HG02759 (cell line): ENCODE data around the gene P2RX6.
"Not testable (repeated sequence)": the region's sequence is repeated elsewhere in the genome, so short reads cannot be mapped to it uniquely, and the experiment has no call there.

Experiments
- ATAC-seq: cut with Tn5 transposase; IDR thresholded peaks from one replicate; pipeline ENCODE4 v1.9.1; 2021; ENCODE audit warnings: mild to moderate bottlenecking, moderate library complexity; ENCODE audit not compliant: unreplicated experiment

The P2RX6 gene

DNA sequence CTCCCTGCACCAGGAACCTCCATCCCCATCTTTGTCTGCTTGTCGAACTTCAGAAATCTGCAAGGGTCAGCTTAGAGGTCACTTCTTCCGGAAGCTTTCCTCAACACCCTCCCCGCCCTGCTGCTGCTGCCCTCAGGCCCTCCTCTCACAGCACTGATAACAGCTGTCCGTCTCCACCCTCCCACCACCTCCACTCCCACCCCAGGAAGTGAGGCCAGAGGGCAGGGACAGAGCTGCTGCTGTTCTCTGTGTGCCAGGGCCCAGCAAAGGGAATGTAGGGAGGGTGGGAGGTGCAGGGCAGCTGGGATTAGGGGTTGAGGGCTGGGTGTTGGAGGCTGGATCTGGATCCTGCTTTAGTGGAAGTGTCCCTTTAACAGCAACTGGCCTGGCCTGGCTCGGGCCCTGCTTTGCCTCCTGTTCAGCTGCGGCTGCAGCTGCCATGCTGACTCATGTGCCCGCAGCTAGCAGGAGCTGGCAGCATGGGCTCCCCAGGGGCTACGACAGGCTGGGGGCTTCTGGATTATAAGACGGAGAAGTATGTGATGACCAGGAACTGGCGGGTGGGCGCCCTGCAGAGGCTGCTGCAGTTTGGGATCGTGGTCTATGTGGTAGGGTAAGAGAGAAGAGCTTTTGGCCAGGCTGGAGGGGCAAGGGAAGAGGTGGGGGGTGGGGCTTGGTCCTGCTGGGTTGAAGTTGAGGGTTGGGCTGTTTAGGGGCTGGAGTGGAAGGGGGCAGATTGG lies at the start of gene P2RX6:
P2RX6 (plus strand) TSS at position 440 of the 740 bp plus-strand sequence; CDS start at position 450, 10 bp downstream.
- ATAC-seq: no peak

DNA sequence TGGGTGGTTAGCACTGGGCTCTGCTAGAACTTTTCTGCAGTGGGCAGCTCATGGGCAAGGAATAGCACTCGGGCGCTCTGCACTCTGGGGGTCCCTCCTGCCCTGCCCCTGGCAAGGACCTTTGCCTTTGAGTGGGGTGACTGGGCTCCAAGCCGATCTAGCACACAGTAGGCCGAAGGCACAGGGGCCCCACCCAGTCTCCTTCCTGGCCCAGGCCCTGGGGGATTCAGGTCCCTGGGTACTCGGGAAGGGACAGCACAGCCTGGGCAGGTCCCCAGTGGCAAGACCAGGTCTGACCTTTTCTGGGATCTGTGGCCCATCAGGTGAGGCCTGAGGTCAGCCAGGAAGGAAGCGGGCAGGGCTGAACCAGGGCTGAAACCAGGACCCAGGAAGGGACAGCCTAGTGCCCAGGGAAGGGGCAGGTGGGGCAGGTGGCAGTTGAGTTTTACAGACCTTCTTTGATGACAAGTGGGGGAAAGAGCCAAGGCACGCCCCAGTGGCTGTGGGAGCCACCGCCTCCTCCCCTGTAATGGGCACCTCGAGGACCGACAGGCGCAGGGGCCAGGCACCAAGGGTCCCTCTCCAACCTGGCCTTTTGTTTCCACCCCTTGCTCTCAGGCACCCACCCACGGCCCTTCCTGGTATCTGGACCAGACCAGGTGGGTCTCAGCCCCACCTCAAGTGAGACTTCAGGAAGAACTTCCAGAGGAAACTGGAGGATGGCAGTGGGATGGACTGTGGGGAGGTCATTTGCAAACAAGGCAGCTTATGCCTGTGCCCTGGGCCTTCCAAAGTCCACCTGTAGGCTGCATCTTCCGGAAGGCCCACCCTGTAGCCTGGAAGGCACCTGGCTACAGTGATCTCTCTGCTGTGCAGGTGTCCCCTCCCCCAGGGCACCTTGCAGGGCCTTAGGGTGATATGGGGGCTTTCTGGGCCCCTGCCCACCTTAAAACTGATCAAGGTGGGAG lies 48.8 kb upstream of the P2RX6 start:
- no peak for ATAC-seq

- no peak for ATAC-seq
Observed at GRCh38 chr22:20966883-20967696, 47.9 kb upstream of the P2RX6 start, which contains the start of gene AIFM3. TSS of gene AIFM3 (plus strand) at chr22:20967255. CDS start at chr22:20967945, 690 bp downstream.

GRCh38 chr22:20967697-20968211 lies 47.2 kb upstream of the P2RX6 start:
- ATAC-seq: no peak

DNA sequence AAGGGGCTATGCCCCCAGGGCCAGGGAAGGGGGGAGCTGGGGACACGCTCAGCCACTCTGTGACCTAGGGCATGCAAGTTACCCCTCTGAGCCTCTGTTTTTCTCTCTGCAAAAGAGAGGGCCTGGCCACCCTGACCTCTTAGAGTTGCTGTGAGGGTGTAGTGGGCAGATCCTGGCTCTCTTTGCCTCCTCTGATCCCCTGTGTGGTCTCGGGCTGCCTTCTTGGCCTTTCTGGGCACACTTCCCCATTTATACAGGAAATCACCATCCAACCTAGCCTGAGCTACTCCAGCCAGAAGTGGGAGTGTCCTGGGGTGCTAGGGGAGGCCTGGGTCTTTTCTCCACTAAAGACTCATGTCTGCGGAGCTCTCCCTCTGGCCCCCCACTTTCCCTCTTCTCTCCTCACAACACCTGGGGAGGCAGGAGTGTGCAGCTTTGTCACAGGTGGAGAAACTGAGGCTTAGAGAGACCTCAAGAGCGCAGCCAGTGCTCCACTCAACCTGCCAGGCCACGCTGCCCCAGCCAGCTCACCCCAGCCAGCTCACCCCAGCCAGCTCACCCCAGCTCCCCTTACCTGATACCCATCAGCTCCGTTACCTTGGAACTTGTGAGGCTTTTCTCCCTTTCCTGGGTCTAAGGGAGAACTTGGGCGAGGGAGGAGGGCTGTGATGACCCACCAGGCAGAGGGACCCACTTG lies 46.5 kb upstream of the P2RX6 start:
- ATAC-seq: no peak

GRCh38 chr22:20970939-20971657 lies 43.9 kb upstream of the P2RX6 start:
- no peak for ATAC-seq

DNA sequence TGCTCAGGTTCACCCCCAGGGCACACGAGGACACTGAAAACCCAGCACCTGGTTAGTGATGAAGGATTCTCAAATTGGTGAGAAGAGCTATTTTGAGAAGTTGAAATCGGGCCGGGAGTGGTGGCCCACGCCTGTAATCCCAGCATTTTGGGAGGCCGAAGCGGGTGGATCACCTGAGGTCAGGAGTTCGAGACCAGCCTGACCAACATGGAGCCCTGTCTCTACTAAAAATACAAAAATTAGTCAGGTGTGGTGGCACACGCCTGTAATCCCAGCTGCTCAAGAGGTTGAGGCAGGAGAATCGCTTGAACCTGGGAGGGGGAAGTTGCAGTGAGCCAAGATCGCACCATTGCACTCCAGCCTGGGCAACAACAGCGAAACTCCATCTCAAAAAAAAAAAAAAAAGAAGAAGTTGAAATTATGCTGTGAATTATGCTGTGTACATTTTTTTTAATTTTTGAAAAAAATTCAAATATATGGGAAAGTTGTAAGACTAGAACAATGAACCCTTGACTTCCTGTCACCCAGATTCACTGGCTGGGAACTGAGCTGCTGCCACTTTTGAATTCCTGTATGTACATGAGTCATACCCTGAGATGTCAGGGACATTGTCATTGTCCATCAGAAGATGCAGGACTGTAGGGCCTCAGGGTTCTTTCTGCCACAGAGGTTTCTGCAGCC lies 42.8 kb upstream of the P2RX6 start:
- ATAC-seq: not testable (repeated sequence)

GRCh38 chr22:20972933-20973577 lies 41.9 kb upstream of the P2RX6 start:
- ATAC-seq: no peak

GRCh38 chr22:20973634-20974286 lies 41.2 kb upstream of the P2RX6 start:
- ATAC-seq: no peak

- ATAC-seq: no peak
Observed at GRCh38 chr22:20974336-20974955, 40.5 kb upstream of the P2RX6 start.

- no peak for ATAC-seq
Observed at GRCh38 chr22:20975541-20976290, 39.2 kb upstream of the P2RX6 start.

DNA sequence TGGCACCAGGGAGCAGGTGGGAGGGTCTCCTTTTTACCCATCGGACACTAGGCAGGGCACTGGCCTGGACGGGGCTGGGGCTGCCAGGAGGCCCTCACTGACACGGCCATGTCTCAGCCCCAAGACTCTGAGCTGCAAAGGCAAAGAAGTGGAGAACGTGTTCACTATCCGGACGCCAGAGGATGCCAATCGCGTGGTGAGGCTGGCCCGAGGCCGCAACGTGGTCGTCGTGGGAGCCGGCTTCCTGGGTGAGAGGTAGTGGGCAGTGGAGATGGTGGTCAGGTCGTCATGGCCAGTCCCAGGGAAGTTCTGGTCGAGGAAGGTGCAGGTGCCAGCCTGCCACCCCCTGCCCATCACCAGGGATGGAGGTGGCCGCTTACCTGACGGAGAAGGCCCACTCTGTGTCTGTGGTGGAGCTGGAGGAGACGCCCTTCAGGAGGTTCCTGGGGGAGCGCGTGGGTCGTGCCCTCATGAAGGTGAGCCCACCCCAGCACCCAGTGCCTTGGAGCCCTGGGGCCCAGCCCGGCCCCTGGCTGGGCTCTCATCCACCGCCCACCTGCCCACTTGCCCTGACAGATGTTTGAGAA lies 38.6 kb upstream of the P2RX6 start:
- no peak for ATAC-seq

GRCh38 chr22:20977019-20977418 lies 37.9 kb upstream of the P2RX6 start:
- ATAC-seq: no peak

DNA sequence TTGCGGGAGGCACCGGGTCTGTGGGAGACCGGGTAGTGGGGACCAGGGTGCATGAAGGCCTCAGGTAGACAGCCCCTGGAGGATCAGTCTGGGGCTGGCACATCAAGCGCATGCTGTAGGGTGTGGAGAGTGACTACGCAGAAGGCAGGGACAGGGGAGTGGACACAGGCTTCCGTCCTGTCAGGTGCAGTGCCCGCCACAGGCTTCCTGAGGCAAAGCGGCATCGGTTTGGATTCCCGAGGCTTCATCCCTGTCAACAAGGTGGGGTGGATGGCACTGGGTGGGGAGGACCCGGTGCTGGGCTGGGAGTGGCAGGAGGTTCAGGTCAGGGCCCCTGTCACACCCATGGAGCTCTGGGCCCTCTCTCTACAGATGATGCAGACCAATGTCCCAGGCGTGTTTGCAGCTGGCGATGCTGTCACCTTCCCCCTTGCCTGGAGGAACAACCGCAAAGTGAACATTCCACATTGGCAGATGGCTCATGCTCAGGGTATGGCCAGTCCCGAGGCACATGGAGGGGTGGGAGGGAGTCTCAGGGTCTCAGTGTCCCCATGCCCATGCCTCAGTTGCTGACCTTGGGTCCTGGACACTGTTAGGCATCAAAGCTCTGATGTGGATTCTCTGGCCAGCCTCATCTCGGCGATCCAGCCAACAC lies 37.3 kb upstream of the P2RX6 start:
- no peak for ATAC-seq

DNA sequence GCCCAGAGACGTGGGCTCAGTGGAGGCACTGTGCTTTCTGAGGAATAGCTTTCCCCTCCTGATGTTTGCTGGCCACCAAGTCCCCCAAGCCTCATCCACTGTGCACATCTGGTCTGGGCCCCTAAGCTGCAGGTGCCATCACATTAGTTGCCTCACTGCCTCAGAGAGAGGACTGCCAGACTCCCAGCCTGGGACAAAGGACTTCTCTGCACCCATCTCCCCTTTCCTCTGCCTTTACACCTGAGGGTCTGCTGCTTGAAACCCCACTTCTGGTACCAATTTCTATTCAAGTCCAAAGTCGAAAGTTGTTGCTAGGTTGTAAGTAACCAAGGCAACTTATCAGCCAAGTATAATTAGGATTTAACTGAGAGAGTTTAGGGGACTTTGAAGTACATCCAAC lies 36.5 kb upstream of the P2RX6 start:
- no peak for ATAC-seq
